Thoracic aorta (tissue), 2 donors: Measurements from ENCODE around the gene CD3D. TPM values are rescaled to one million over a fixed set of nuclear protein-coding genes. Genes with fewer than 3 reads are reported as not detected.

Experiments used
- ATAC-seq: fragments of 150-250 bp; one replicate; pipeline ENCODE4 v1.8.0; 2017; ENCODE audit warnings: low read depth; ENCODE audit not compliant: insufficient number of reproducible peaks, low FRiP score
- DNase-seq: peaks from one replicate; pipeline ENCODE4 v3.0.0-alpha.2; 2020; ENCODE audit warnings: low spot score
- H3K27ac ChIP-seq, 2 donors: fragments of 200-600 bp; sonication (generic); 1 replicate in 1 of 2; 2 replicates in 1 of 2; pipeline ENCODE4 v1.5.1; 2016; ENCODE audit warnings: mild to moderate bottlenecking in 2 of 2, moderate library complexity in 2 of 2
- H3K27me3 ChIP-seq: fragments of 200-600 bp; sonication (generic); replicated peaks from 2 replicates; pipeline ENCODE4 v1.6.0; 2016; ENCODE audit warnings: mild to moderate bottlenecking; ENCODE audit not compliant: insufficient read depth
- H3K36me3 ChIP-seq: fragments of 200-600 bp; sonication (generic); one replicate; pipeline ENCODE4 v1.5.1; 2016
- H3K4me1 ChIP-seq, 2 donors: fragments of 200-600 bp; sonication (generic); 1 replicate in 1 of 2; 2 replicates in 1 of 2; pipeline versions ENCODE4 v1.5.1 to v1.6.0; 2016; ENCODE audit warnings: low read depth in 2 of 2, mild to moderate bottlenecking in 1 of 2; ENCODE audit not compliant: control insufficient read depth in 1 of 2
- H3K4me3 ChIP-seq: fragments of 200-600 bp; sonication (generic); 2 replicates; pipeline ENCODE4 v1.5.1; 2016; ENCODE audit warnings: mild to moderate bottlenecking
- H3K9me3 ChIP-seq: fragments of 200-600 bp; sonication (generic); 2 replicates; pipeline ENCODE4 v1.5.1; 2016
- CTCF ChIP-seq: fragments of 200-600 bp; sonication (generic); IDR thresholded peaks from one replicate; pipeline ENCODE4 v1.5.1; 2019; ENCODE audit warnings: antibody characterized with exemption
- total RNA-seq, 2 donors: library from RNA; depleted of rRNA; stranded (reverse); fragments of >200 nt; gene quantifications; one replicate each; pipeline versions ENCODE4 v1.1.0 to v1.2.3, GENCODE V29; 2016

The CD3D gene
- total RNA-seq, 2 donors from 2014 or later: 1.6 to 5.8 TPM

DNA sequence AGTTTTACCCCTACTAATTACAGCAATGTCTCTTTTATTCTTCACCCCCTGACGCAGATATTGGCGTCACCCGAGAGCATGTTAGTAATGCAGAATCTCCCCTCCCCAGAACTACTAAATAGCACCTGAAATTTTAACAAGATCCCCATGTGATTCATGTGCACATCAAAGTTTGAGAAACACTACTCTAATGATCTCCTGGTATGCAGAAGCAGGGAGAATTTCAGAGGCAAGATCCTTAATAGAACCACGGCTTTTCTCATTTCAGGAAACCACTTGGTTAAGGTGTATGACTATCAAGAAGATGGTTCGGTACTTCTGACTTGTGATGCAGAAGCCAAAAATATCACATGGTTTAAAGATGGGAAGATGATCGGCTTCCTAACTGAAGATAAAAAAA, 7.0 kb upstream of the CD3D start:
- no peak for ATAC-seq
- H3K27ac ChIP-seq: no peak overlapping the region

DNA sequence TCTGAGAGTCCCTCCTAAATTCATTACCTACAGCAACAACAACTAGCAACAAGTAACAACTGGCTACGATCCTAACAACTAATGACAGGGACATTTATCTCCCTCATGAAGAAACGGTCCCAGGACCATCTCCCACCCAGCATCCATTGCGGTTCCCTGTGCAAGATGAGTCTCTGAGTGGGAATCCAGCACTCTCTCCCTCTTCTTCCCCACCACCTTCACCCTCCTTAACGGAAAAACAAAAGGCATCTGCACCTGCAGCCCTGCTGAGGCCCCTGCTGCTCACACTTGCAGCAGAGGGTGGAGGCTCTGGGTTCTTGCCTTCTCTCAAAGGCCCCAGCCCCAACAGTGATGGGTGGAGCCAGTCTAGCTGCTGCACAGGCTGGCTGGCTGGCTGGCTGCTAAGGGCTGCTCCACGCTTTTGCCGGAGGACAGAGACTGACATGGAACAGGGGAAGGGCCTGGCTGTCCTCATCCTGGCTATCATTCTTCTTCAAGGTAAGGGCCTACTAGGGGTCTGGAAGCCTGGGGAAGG, 1.5 kb upstream of the CD3D start, which contains the start of gene CD3G:
CD3G (plus strand) TSS at position 364 of the 535 bp plus-strand sequence; CDS start at position 444, 80 bp downstream.
- H3K4me3 ChIP-seq: no peak within 1 kb of the TSS
- ATAC-seq (no peak), DNase-seq (no peak)

More for the DNA sequence above, 7.0 kb upstream of the CD3D start:
- Histone ChIP-seq H3K27me3 (no peaks in the 10 kb centered on the region), H3K4me1 (no peaks in the 10 kb centered on the region), H3K9me3 (no peaks in the 10 kb centered on the region), H3K36me3 (no peaks in the 10 kb centered on the region), H3K4me3 (no peak overlapping the region)
- DNase-seq: no peak
- TF ChIP-seq CTCF: no peak

DNA sequence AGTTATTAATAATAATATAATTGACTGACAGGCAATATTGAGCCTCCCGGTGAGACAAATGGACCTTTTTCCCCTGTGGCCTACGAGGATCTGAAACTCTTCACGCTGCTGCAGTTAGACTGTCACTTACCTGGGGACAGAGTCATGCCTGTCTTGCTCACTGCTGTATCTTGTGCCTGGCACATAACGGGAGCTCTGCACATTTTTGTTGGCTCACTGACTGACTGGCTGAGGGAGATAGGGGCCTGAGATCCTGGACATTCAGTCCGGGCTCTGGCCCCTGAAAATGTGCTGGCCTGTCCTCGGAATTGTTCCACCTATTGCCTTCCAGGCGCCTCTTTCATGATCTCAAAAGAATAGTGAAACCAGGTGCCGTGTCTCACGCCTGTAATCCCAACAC, 743 bp upstream of the CD3D start:
- no peak for DNase-seq
- no peaks in the 10 kb centered on the region for H3K36me3 ChIP-seq
- no peak overlapping the region for H3K27ac ChIP-seq
- H3K9me3 ChIP-seq: no peaks in the 10 kb centered on the region
- no peak for TF ChIP-seq CTCF
- H3K4me1 ChIP-seq: no peaks in the 10 kb centered on the region
- H3K4me3 ChIP-seq: no peak overlapping the region
- no peaks in the 10 kb centered on the region for H3K27me3 ChIP-seq
- ATAC-seq: no peak

More for the DNA sequence above, 1.5 kb upstream of the CD3D start, which contains the start of gene CD3G:
- H3K27ac ChIP-seq: no peak within 1 kb of the TSS
- H3K27me3 ChIP-seq: no peaks in the 10 kb centered on the region
- no peak for TF ChIP-seq CTCF
- no peaks in the 10 kb centered on the region for H3K36me3 ChIP-seq
- no peaks in the 10 kb centered on the region for H3K4me1 ChIP-seq
- no peaks in the 10 kb centered on the region for H3K9me3 ChIP-seq

GRCh38 chr11:118341815-118342489, 553 bp downstream of the CD3D start:
- ATAC-seq: no peak
- H3K4me3 ChIP-seq: peak overlapping the region; percentile 27
- no peak overlapping the region for H3K27ac ChIP-seq
- DNase-seq: no peak
- H3K9me3 ChIP-seq: no peaks in the 10 kb centered on the region
- H3K36me3 ChIP-seq: no peaks in the 10 kb centered on the region
- H3K27me3 ChIP-seq: no peaks in the 10 kb centered on the region
- TF ChIP-seq CTCF: no peak
- no peaks in the 10 kb centered on the region for H3K4me1 ChIP-seq

DNA sequence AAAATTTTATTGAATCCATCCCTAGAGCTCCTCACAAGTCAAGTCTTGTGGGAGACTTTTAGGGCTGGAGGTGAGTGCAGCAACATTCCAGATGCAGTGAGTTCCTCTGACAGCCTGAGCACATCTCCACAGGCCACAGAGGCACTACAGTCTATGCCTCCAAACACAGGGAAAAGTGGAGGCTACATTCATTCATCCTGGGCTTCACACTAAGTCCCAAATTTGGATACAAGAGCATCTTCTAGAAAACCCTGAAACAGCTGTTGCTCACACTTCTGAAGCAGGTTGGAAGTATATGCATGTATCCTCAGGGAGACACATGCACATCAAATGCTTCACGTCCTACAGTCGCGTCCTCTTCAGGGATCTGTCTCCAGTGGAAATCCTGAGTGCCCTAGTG, 1.2 kb downstream of the CD3D start:
- Histone ChIP-seq H3K27ac (no peak overlapping the region), H3K36me3 (no peaks in the 10 kb centered on the region), H3K27me3 (no peaks in the 10 kb centered on the region), H3K4me3 (no peak overlapping the region), H3K4me1 (no peaks in the 10 kb centered on the region), H3K9me3 (no peaks in the 10 kb centered on the region)
- no peak for TF ChIP-seq CTCF
- no peak for DNase-seq
- no peak for ATAC-seq
